DND-41 (cell line): ENCODE data around the gene DUSP6.

Experiments used
- EZH2 ChIP-seq: IDR thresholded peaks from 3 replicates; pipeline ENCODE4 v1.6.1; 2012; ENCODE audit warnings: borderline replicate concordance, low read depth, mild to moderate bottlenecking, moderate library complexity, low read length, inconsistent platforms; ENCODE audit not compliant: severe bottlenecking
- TF ChIP-seq, protein P1 (sequence below): IDR thresholded peaks from 2 replicates; pipeline ENCODE4 v1.5.1; 2012; ENCODE audit warnings: borderline replicate concordance, low read length, moderate library complexity, mild to moderate bottlenecking; ENCODE audit not compliant: poor library complexity, severe bottlenecking; ENCODE audit errors: extremely low read depth

DNA sequence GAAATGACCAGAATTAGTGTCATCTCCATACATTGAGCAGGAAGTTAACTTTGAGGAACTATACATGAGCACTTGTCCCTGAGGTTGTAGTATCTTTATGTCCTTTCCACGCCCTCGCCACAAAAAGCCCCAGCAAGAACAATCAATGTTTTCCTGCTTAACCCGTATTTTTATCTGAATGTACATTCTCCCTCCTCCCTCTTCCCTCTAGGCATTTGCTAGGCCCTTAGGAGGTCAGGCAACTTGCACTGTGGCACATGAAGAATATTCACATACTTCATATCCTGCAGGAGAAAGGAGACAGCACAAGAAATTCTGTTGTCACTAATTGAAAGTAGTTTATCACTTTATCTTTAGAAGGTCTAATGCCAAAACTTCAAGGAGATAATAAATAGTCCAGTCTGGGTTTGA, 18.1 kb upstream of the DUSP6 start:
- TF ChIP-seq, protein P1, sequence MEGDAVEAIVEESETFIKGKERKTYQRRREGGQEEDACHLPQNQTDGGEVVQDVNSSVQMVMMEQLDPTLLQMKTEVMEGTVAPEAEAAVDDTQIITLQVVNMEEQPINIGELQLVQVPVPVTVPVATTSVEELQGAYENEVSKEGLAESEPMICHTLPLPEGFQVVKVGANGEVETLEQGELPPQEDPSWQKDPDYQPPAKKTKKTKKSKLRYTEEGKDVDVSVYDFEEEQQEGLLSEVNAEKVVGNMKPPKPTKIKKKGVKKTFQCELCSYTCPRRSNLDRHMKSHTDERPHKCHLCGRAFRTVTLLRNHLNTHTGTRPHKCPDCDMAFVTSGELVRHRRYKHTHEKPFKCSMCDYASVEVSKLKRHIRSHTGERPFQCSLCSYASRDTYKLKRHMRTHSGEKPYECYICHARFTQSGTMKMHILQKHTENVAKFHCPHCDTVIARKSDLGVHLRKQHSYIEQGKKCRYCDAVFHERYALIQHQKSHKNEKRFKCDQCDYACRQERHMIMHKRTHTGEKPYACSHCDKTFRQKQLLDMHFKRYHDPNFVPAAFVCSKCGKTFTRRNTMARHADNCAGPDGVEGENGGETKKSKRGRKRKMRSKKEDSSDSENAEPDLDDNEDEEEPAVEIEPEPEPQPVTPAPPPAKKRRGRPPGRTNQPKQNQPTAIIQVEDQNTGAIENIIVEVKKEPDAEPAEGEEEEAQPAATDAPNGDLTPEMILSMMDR, result no peak
- TF ChIP-seq EZH2, result no peak
